Measurements from ENCODE around the gene UCK2. TPM values are rescaled to one million over a fixed set of nuclear protein-coding genes. Genes with fewer than 3 reads are reported as not detected.

UCK2 gene
- total and polyA plus RNA-seq, 2 of the 8 experiments (the other 6 are each of a cell fraction or from before 2014, with no cell fraction given): 103 to 109 TPM

DNA sequence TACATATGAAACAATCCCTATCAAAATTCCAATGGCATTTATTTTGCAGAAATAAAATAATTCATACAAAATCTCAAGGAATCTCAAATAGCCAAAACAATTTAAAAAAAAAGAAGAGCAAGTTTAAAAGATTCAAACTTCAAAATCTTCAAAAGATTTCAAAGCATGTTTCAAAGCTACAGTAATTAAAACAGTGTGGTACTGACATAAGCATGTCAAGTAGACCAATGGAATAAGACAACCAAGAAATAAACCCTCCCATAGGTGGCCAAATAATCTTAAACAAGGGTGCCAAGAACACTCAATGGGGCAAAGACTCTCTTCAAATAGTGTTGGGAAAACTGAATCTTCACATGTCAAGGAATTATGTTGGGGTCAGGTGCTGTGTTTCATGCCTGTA is 28.0 kb upstream of the UCK2 start (continued):
- TF ChIP-seq, protein P1, sequence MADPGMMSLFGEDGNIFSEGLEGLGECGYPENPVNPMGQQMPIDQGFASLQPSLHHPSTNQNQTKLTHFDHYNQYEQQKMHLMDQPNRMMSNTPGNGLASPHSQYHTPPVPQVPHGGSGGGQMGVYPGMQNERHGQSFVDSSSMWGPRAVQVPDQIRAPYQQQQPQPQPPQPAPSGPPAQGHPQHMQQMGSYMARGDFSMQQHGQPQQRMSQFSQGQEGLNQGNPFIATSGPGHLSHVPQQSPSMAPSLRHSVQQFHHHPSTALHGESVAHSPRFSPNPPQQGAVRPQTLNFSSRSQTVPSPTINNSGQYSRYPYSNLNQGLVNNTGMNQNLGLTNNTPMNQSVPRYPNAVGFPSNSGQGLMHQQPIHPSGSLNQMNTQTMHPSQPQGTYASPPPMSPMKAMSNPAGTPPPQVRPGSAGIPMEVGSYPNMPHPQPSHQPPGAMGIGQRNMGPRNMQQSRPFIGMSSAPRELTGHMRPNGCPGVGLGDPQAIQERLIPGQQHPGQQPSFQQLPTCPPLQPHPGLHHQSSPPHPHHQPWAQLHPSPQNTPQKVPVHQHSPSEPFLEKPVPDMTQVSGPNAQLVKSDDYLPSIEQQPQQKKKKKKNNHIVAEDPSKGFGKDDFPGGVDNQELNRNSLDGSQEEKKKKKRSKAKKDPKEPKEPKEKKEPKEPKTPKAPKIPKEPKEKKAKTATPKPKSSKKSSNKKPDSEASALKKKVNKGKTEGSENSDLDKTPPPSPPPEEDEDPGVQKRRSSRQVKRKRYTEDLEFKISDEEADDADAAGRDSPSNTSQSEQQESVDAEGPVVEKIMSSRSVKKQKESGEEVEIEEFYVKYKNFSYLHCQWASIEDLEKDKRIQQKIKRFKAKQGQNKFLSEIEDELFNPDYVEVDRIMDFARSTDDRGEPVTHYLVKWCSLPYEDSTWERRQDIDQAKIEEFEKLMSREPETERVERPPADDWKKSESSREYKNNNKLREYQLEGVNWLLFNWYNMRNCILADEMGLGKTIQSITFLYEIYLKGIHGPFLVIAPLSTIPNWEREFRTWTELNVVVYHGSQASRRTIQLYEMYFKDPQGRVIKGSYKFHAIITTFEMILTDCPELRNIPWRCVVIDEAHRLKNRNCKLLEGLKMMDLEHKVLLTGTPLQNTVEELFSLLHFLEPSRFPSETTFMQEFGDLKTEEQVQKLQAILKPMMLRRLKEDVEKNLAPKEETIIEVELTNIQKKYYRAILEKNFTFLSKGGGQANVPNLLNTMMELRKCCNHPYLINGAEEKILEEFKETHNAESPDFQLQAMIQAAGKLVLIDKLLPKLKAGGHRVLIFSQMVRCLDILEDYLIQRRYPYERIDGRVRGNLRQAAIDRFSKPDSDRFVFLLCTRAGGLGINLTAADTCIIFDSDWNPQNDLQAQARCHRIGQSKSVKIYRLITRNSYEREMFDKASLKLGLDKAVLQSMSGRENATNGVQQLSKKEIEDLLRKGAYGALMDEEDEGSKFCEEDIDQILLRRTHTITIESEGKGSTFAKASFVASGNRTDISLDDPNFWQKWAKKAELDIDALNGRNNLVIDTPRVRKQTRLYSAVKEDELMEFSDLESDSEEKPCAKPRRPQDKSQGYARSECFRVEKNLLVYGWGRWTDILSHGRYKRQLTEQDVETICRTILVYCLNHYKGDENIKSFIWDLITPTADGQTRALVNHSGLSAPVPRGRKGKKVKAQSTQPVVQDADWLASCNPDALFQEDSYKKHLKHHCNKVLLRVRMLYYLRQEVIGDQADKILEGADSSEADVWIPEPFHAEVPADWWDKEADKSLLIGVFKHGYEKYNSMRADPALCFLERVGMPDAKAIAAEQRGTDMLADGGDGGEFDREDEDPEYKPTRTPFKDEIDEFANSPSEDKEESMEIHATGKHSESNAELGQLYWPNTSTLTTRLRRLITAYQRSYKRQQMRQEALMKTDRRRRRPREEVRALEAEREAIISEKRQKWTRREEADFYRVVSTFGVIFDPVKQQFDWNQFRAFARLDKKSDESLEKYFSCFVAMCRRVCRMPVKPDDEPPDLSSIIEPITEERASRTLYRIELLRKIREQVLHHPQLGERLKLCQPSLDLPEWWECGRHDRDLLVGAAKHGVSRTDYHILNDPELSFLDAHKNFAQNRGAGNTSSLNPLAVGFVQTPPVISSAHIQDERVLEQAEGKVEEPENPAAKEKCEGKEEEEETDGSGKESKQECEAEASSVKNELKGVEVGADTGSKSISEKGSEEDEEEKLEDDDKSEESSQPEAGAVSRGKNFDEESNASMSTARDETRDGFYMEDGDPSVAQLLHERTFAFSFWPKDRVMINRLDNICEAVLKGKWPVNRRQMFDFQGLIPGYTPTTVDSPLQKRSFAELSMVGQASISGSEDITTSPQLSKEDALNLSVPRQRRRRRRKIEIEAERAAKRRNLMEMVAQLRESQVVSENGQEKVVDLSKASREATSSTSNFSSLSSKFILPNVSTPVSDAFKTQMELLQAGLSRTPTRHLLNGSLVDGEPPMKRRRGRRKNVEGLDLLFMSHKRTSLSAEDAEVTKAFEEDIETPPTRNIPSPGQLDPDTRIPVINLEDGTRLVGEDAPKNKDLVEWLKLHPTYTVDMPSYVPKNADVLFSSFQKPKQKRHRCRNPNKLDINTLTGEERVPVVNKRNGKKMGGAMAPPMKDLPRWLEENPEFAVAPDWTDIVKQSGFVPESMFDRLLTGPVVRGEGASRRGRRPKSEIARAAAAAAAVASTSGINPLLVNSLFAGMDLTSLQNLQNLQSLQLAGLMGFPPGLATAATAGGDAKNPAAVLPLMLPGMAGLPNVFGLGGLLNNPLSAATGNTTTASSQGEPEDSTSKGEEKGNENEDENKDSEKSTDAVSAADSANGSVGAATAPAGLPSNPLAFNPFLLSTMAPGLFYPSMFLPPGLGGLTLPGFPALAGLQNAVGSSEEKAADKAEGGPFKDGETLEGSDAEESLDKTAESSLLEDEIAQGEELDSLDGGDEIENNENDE (IDR thresholded peaks at IDR 0.05; ENCODE audit: insufficient replicate concordance, low read length): no peak
- TF ChIP-seq TCF12 (IDR thresholded peaks at IDR 0.05; ENCODE audit: low read depth, low read length) (no peak), ASH2L (IDR thresholded peaks at IDR 0.05; ENCODE audit: low read length) (no peak), HDAC6 (IDR thresholded peaks at IDR 0.05; ENCODE audit: low read depth, low read length) (no peak), KDM4A (IDR thresholded peaks at IDR 0.05; ENCODE audit: low read depth, low read length, severe bottlenecking) (no peak), CBX8 (IDR thresholded peaks at IDR 0.05; ENCODE audit: borderline replicate concordance, low read depth, low read length) (no peak), BRCA1 (IDR thresholded peaks at IDR 0.05; ENCODE audit: low read depth, low read length) (no peak), KDM5A (IDR thresholded peaks at IDR 0.05; ENCODE audit: low read length) (no peak), POLR2AphosphoS5 (IDR thresholded peaks at IDR 0.05; ENCODE audit: low read depth, low read length) (no peak)
- TF ChIP-seq, protein P2, sequence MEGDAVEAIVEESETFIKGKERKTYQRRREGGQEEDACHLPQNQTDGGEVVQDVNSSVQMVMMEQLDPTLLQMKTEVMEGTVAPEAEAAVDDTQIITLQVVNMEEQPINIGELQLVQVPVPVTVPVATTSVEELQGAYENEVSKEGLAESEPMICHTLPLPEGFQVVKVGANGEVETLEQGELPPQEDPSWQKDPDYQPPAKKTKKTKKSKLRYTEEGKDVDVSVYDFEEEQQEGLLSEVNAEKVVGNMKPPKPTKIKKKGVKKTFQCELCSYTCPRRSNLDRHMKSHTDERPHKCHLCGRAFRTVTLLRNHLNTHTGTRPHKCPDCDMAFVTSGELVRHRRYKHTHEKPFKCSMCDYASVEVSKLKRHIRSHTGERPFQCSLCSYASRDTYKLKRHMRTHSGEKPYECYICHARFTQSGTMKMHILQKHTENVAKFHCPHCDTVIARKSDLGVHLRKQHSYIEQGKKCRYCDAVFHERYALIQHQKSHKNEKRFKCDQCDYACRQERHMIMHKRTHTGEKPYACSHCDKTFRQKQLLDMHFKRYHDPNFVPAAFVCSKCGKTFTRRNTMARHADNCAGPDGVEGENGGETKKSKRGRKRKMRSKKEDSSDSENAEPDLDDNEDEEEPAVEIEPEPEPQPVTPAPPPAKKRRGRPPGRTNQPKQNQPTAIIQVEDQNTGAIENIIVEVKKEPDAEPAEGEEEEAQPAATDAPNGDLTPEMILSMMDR (IDR thresholded peaks at IDR 0.05; ENCODE audit: control extremely low read depth in 1 of 3, insufficient read depth in 1 of 3, low read depth in 1 of 3, low read length in 3 of 3): no peak

All from H1 (cell line).